T-helper 9 cell (primary cell): ENCODE results near the gene RASSF4.
"Not testable (repeated sequence)": the region's sequence is repeated elsewhere in the genome, so short reads cannot be mapped to it uniquely, and the experiment has no call there.

Experiments used
- DNase-seq: peaks from one replicate; pipeline ENCODE4 v3.0.0-alpha.2; 2020

The RASSF4 gene

DNA sequence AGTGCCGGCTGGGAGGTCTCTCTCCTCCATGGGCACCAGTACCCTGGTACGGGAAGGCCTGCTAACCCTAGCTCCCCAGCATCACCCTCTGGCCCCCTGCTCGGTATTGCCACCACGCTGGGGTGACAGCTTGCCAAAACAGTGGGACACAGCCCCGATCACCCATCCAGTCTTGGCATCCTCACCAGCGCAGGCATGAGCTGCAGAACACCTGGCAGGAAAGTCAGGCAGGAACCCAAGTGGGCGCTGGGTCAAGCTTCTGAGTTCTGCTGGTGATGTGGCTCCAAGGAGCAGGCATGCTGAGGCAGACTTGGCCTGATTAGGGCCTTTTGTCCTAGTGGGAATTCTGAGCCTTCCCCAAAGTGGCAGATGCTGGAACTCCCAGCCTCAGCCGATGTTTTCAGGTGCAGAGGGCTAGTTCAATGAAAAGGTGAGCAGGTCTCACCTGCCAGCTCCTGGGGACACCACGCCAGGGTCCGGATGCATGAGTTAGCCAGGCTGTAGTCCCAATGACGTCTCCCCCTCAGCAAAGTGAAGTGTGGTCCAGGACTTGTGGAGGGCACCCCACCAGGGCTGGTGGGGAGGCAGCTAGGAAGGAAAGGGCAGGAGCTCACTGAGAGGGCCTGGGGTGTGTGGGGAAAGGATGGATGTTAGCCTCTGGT is 32.6 kb downstream of the RASSF4 start:
- no peak for DNase-seq

DNA sequence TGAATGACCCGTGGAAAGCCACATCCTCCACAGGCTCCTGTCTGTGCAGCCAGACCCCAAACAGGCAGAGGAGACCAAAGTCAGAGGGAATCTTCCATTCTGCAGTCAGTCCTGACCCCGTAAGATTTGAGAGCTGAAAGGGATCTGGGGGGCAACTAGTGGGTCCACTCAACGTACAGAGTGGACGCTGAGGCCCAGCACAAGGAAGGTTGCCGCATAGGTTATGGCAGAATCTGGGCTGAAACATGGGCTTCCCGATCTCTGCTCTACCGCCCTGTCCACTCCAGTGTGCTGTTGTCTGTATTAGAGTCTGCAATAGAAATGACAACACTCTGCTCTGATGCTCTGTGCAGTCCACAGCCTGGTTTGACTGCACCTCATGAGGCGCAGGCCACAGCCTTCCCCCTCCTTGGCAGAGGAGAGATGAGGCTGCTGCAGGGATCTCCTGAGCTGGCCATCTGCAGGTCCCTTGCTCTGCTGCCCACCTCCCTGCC is 33.2 kb downstream of the RASSF4 start:
- DNase-seq: no peak

DNA sequence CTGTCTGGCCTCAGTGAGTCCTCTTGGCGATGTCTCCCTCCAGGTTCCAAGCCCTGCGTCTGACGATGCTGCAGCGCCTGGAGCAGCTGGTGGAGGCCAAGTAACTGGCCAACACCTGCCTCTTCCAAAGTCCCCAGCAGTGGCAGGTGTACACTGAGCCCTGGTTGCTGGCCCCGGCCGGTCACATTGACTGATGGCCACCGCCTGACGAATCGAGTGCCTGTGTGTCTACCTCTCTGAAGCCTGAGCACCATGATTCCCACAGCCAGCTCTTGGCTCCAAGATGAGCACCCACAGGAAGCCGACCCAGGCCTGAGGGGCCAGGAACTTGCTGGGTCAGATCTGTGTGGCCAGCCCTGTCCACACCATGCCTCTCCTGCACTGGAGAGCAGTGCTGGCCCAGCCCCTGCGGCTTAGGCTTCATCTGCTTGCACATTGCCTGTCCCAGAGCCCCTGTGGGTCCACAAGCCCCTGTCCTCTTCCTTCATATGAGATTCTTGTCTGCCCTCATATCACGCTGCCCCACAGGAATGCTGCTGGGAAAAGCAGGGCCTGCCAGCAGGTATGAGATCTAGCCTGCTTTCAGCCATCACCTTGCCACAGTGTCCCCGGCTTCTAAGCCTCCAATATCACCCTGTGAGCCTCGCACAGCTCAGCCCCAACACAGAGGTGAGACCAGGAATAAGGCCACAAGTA is 33.8 kb downstream of the RASSF4 start:
- no peak for DNase-seq

DNA sequence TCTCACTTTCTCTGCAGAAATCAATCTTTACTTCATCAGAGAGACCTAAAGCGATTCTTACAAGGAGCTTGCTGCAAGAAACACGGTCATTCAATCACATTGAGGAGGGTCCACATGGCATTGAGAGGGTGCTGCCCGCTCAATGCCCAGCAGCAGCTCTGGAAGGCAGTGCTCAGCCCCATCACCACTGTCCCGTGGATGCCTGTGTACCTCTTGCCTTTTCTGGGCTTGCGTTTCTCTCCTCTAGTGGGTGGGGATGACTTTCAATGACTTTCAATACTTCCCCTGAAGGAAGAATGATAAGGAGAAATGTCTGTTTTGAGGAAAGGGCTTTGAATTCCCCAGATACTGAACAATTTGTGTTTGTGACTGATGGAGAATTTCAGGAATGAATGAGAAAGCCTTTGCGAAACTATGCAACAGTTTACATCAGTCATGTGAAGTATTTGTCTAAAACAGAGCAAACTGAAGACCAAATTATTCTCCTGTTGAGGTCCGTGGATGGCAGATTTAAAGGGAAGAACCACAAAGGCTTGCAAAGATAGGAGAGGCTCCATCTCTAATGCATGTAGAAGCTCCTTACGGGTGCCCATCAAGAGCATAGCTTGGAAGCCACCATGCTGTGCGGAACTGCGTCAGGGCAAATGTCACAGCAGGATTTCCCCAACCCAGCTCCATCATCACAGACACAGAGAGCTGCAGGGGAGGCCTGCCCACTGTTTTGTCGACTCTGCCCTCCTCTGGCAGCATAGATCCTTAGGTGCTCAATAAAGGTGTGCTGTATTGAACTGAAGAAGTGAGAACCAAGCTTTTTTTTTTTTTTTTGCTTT is 34.5 kb downstream of the RASSF4 start:
- DNase-seq: no peak

DNA sequence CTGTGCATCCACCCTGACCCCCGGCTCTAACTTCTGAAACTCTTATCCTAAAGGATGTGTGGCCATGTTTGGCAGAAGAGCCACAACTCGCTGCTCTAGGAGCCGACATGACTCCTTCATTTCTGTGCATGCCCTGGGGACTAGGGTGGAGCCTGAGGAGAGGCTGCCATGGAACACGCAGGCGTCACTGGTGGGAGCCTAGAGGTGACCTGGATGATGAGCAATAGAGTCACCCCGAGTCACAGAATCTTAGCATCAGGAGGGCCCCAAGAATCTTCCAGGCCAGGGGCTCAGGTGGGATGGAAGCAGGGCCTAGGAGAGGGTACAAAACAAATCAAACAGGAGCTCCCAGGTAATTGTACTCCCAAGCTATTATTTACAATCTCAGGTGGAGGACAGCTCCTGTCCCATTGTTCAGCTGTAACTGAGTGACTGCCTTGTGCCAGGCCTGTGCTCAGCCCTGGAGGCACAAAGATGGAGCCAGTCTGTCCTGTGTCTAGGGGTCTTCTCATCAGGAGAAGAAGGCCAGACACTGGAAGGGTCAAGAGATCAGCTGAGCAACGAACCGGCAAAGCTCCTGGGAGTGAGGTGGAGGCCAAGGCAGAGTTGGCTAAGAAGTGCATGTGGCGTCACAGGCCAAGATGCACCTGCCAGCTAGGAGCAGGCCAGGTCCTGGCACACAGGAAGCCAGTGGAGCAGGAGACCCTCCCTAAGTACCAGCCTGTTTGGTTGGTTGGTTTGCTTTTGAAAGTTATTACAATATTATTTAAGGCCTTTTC is 35.3 kb downstream of the RASSF4 start:
- no peak for DNase-seq

DNA sequence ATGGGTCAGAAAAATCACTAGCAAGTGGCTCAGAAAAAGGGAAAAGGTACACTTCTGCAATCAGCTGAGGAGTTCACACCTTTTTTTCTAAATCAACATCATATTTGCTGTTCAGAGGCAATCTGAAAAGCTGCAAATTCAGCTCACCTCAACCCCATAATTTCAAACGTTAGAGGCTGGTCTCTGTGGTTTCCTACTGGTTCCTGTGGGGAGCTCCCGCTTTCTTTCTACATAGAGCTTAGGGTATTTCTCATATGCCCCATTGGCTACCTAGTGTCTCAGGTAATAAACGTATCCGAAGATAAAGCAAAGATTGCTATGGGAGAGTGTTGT is 35.9 kb downstream of the RASSF4 start:
- DNase-seq: no peak

DNA sequence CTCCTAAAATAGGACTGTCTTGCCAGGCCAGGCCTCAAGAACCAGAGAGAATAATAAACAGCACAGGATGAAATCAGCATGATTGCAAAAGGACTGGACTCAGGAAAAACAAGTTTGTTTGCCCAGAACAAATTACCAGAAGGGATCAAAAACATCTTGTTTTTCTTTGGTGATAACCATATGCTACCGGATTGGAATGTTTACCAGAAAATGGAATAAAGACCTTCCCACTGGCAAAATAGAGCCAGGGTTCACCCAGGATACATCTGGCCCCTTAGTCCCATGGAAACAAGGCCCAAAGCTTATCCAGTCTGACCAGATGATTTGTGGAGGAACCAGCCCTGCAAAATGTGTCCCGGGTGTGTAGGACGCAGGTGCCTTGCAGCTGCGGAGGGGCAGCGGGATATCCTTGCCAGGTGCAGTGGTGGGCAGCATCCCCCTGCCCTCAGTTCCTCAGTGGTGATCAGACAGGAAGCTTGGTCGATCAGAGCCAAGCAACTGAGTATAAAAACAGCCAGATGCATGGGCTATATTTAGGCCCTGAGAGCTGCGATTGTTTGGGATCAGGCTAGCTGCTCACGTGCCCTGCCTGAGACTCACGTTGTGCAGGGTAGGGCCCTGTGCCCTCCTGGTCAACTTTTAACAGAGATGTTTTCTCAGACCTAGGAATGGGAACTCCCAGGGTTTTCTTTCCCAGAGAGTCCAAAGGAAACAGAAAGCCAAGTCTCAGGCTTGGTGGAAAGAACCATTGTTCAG is 36.5 kb downstream of the RASSF4 start:
- no peak for DNase-seq

DNA sequence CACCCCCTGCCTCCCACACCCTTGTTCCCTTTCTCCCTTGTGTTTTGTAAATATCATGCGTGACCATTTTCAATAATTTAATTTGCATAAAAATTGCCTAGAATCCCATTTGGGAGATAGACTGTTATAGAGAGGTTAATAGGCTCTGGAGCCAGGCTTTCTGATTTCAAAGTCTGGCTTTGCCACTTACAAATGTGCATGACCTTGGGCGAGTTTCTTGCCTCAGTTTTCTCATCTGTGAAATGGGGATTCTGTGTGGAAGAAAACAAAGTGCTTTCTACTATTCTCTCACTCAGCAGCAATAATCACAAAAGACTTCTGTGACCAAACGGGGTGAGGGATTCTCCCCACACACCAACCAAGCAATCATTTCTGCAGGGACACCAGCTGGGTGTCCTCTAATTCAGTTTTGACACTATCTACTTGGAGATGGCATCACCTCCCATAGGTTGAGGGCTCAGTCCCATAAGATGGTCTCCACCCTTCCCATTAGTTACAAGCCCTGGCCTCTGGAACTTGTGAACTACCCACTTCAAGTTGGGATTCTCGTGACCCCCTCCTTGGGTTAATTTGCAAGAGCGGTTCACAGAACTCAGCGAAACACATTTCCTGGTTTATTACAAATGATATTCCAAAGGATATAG is 37.6 kb downstream of the RASSF4 start:
- no peak for DNase-seq

DNA sequence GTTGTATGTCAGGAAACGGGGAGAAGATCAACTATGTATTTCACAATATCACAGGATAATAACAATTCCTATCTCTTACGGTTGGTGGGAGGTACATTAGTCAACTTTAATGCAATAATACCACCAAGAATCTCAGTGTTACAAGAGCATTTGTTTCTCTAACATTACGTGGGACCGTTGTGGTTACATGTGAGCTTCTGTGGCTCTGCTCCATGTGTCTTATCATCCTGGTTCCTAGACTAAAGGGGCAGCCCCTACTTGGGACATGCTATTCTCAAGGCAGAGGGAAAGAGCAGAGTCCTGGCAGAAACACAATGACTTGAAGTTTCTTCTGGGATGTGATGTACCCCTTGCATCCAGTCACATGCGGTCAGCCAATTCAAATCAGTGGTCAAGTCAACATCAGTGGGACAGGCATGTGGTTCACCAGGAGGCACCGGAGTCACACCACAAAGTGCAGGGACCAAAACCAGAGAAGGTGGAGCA is 38.6 kb downstream of the RASSF4 start:
- no peak for DNase-seq

DNA sequence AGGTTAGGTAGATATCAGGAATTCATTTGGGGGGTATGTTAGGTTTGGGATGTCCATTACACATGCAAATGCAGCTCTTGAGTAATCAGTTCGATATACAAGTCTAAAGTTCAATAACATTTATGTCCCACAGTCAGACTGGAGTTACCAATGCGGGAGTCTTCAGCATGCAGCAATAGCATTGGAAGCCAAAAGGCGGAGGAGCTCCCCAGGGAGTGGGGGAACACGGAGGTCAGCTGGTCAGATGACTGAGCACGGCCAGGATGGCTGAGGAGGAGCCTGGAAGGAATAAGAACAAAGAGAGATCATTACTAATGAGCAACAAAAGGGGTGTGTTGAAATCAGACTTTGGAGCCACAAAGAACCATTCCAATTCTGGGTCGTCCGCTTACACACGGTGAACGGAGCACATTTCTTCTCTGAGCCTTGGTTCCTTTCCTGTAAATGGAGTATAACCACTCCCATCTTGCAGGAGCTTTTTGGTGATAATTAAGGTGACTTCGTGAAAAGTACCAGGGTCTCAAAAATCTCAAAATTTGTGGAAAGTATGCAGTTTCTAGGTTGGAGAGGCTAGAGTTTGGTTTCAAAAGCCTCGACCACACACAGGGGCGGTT is 40.6 kb downstream of the RASSF4 start:
- no peak for DNase-seq

DNA sequence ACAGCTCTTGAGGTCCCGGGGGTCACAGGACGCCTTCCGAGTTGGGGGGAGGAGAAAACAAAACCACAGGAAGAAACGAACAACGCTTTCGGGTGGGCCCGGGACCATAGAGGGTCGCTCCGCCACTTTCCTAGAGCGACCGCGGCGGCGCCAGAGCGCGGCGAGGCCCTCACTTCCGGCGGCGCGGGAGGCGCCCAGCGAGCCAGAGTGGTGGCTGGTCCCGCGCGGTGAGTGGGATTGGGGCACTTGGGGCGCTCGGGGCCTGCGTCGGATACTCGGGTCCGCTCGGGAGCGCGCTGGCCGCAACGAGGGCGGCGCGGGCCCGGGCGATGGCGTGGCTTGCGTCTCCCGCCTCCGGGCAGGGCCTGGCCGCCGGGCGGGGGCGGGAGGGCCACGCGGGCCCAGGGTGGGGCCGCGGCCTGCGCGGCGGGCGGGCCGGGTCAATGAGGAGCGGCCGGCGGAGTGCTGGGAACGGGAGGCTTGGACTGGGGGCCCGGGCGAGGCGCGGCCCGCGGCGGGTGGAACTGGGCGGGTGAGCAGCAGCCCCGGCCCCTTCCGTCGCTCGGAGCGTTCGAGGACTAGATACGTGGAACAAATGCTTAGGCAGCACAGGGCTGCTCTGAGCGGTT is 41.3 kb downstream of the RASSF4 start, which contains the start of gene ZNF22:
Gene ZNF22, plus strand, starts transcription at position 172 of the 629 bp plus-strand sequence. CDS start 2,446 bp downstream, outside the sequence.
- peak; percentile 36 for DNase-seq

DNA sequence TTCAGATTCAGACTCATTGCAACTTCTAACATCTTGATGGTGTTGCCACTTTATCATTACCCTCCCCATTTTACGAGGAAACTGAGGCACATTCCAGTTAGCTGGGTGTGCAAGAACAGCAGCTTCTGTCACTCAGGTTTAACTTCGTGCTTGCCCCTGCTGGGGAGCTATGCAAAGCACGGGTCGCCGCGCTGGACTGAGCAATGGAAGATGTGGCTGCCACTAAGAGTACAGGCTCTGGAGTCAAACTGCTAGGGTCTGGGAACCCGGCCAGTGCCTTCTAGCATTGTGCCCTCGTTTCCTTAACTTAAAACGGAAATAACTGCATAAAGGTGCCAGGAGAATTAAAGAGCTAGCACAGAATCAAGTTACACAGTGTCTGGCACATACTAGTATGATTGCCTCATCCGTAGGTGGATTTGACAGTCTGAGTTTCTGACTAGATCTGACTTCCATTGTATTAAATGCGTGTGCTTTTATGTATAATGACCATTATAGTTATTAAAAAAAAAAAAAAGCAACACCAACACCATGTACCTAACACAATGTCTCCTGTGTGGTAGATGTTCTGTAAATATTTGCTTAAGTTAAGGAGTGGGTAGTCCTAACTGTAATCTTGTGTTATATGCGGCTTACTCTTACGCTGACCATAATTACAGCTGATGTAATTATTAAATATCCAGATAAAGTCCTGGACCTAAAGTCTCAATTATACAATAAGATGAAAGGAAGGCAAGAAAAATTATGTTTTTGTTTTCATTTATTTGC is 42.0 kb downstream of the RASSF4 start:
- peak; percentile 29 for DNase-seq

DNA sequence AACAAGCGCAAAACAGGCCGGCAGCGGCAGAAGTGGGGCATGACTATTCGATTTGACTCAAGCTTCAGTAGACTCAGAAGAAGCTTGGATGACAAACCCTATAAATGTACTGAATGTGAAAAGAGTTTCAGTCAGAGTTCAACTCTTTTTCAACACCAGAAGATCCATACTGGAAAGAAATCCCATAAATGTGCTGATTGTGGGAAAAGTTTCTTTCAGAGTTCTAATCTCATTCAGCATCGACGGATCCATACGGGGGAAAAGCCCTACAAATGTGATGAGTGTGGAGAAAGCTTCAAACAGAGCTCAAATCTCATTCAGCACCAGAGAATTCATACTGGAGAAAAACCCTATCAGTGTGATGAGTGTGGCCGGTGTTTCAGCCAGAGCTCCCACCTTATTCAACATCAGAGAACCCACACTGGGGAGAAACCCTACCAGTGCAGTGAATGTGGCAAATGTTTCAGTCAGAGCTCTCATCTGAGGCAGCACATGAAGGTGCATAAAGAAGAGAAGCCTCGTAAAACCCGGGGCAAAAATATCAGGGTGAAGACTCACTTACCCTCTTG is 43.9 kb downstream of the RASSF4 start:
- DNase-seq: no peak

DNA sequence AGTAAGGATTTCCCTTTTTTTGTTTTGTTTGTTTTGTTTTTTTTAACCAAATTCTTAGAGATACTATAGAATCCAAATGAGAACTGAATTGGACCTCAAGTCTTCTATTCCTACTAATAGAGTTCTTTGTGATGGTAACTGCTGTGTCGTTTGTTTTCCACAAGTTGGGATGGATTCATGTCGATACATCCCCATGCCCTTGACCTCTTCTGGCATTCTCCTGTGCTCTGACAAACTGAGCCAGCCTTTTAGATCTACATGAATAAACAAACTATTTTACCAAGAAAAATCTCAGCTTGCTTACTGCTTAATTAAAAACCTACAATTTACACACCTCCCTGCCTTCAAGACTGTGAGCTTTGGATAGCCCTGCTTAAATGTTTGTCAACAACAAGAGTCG is 45.1 kb downstream of the RASSF4 start:
- no peak for DNase-seq

DNA sequence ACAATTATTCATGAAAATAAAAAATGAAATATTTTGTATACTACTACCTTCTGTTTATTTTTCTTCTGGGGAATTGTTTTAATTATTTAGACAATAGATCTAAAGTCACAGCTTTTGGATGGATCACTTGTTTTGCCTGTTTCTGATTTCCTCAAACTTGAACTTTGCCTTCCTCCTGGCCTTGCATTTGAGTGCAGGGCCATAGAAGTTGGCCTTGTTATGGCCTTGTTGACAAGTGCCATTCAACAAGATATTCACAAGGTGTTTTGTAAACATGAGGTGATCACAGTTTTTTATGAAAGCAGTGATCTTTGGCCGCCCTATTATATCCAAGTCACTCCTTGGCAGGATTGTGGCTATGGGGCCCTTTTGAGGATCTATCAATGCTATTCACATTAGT is 45.7 kb downstream of the RASSF4 start:
- DNase-seq: no peak

DNA sequence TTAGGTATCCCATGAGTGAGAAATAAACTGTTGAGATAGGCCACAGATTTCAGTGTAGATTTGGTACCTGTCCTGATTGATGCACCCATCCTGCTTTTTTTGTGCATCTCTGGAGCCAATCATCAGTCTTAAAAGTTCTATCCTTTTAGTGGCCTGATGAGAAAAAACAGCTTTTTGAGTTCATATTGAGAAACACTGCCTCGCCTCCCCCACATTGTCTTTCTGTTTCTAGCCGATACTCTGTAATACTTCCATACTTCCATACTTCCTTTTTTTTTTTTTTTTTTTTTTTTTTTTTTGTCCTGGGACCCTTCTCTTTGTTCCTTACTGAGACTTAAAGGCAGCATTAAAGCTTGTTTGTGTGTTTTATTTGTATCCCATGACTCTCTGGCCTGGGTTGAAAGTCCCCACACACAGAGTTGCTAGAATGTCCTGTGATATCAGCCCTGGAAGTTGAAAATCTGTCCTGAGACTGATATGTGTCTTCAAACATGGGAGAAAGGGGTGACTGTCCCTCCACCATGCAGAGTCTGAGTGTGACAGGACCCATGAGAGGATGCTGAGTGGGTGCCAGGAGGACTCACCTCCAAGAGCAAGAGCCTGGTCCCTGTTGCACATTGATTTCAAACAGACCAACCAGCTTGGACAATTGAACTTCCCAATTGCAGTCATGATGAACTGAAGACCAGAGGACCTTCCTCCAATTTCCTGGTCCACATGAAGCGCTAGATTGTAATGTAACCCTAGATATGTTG is 46.9 kb downstream of the RASSF4 start:
- DNase-seq: no peak

DNA sequence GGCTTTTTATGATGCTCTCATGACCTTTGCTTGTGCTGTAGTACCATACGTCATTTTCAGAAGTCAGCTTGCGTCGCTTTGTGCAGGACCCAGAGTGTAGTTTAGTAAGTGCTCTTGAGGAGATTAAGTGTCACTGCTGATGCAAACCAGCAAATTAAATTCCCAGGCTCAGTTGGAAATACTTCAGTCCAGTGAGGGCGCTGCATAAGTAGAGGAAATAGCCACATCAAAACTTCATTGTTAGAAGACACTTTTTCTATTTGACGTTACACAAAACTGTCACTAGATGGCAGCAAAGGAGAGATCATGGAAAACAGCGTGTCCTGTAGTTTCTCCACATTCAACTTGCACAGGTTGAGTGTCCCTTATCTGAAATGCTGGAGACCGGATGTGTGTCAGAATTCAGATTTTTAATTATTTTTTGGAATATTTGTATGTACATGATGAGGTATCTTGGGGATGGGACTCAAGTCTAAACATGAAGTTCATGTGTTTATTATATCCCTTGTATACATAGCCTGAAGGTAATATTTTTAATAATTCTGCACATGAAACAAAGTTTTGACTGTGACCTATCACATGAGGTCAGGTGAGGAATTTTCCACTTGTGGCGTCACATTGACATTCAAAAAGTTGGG is 49.0 kb downstream of the RASSF4 start:
- DNase-seq: no peak

DNA sequence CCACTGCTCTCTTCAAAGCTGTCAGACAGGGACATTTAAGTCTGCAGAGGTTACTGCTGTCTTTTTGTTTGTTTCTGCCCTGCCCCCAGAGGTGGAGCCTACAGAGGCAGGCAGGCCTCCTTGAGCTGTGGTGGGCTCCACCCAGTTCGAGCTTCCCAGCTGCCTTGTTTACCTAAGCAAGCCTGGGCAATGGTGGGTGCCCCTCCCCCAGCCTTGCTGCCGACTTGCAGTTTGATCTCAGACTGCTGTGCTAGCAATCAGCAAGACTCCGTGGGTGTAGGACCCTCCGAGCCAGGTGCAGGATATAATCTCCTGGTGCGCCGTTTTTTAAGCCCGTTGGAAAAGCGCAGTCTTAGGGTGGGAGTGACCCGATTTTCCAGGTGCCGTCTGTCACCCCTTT is 55.0 kb downstream of the RASSF4 start:
- DNase-seq: not testable (repeated sequence)
